Measurements from ENCODE around the gene TMED7.

DNA sequence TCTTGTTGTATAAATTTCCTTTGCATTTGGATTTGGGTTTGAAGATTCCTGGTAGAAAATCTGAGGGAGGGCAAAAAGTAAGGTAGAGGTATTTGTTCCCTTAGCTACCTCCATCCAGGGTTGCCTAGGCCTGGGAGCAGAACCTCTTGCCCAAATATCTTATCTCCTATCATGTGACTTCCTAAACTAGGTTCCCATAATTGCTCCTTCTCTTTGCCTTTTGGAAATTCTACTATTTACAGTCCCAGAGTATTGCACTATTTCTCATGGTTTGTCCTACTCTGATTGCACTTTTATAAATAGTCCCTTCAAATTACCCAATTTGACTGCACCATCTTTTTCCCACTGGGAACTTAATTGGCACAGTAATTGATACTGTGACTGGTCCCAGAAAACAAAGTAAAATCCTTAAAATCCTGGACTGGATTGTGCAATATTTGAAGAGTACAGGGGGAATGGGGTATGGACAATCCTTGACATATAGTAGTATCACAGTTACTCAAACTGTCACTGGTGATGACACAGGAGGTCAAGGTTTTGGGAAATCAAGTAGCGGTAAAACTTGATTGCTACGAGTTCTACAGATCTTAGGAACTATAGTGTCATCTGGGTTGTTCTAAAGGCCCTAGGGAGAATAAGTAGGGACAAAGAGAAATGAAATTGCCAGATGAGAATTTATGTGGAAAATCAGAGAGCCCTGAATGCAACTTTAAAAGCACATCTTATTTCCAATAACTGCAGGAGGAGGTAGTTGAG, 31.5 kb upstream of the TMED7 start:
- TF ChIP-seq, protein P1, sequence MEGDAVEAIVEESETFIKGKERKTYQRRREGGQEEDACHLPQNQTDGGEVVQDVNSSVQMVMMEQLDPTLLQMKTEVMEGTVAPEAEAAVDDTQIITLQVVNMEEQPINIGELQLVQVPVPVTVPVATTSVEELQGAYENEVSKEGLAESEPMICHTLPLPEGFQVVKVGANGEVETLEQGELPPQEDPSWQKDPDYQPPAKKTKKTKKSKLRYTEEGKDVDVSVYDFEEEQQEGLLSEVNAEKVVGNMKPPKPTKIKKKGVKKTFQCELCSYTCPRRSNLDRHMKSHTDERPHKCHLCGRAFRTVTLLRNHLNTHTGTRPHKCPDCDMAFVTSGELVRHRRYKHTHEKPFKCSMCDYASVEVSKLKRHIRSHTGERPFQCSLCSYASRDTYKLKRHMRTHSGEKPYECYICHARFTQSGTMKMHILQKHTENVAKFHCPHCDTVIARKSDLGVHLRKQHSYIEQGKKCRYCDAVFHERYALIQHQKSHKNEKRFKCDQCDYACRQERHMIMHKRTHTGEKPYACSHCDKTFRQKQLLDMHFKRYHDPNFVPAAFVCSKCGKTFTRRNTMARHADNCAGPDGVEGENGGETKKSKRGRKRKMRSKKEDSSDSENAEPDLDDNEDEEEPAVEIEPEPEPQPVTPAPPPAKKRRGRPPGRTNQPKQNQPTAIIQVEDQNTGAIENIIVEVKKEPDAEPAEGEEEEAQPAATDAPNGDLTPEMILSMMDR (IDR thresholded peaks at IDR 0.05; ENCODE audit: control extremely low read depth in 1 of 3, insufficient read depth in 1 of 3, low read depth in 1 of 3, low read length in 3 of 3), result no peak
- TF ChIP-seq RXRA (IDR thresholded peaks at IDR 0.05; ENCODE audit: insufficient read depth, low read depth, low read length) (no peak), BACH1 (IDR thresholded peaks at IDR 0.05; ENCODE audit: low read length) (no peak), POLR2AphosphoS5 (IDR thresholded peaks at IDR 0.05; ENCODE audit: low read depth, low read length) (no peak), POLR2A (IDR thresholded peaks at IDR 0.05; ENCODE audit: control extremely low read depth in 1 of 2, low read depth in 2 of 2, low read length in 2 of 2) (no peak), EZH2 (IDR thresholded peaks at IDR 0.05; ENCODE audit: low read depth, low read length, severe bottlenecking) (no peak), KDM4A (IDR thresholded peaks at IDR 0.05; ENCODE audit: low read depth, low read length, severe bottlenecking) (no peak), SIN3A (conservative IDR thresholded peaks at IDR 0.05 in 1 of 2, IDR thresholded peaks at IDR 0.05 in 1 of 2; ENCODE audit: low read depth in 1 of 2, low read length in 2 of 2) (no peak), TEAD4 (IDR thresholded peaks at IDR 0.05; ENCODE audit: low read depth, low read length) (no peak), GABPA (IDR thresholded peaks at IDR 0.05; ENCODE audit: borderline replicate concordance, insufficient read depth, low read length) (no peak), ZNF274 (IDR thresholded peaks at IDR 0.05; ENCODE audit: borderline replicate concordance, extremely low read depth, low read length) (no peak), RAD21 (IDR thresholded peaks at IDR 0.05 in 1 of 2, conservative IDR thresholded peaks at IDR 0.05 in 1 of 2; ENCODE audit: low read depth in 2 of 2, low read length in 2 of 2) (no peak), JUND (IDR thresholded peaks at IDR 0.05; ENCODE audit: low read length) (no peak)
